B cell (primary cell): Measurements from ENCODE around the gene CYTH2.

ENCODE experiments used
- EZH2 ChIP-seq: IDR thresholded peaks from 2 replicates; pipeline ENCODE4 v1.6.1; 2012; ENCODE audit warnings: borderline replicate concordance, low read depth, mild to moderate bottlenecking, moderate library complexity, low read length; ENCODE audit not compliant: insufficient read depth, poor library complexity, severe bottlenecking
- TF ChIP-seq, protein P1 (sequence below): fragments of 200-600 bp; IDR thresholded peaks from one replicate; pipeline ENCODE4 v1.8.0; 2022; ENCODE audit warnings: antibody characterized with exemption, mild to moderate bottlenecking

DNA sequence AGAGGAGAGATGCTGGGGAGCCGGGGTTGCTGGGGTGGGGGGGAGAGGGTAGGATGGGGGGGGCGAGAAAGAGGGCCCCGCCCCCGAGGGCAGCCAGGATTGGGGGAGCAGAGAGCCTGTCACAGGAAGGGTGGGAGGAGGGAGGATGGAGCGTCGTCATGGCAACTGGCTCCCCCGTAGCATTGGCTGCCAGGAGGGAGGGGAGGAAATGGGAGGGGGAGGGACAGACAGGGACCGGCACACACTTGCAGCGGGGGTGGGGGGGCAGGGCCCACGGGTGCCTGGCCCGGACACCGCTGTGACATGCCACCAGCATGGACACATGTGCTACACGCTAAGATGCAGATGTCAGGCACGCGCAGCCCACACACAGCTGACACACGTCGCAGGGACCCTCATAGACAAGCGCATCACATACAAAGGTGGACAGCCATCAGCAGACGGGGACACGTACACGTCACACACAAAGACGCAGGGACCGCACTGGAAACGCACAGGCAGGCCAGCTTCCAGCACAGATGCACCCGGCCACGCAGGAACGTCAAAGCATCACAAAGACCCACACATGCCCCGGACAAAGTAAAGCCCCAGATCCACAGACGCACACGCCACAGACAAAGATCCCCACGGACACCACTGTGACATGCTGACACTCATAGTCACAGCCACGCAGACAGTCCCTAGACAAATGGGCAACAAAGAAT, 42.8 kb downstream of the CYTH2 start, which contains the start of gene LMTK3:
- TF ChIP-seq, protein P1, sequence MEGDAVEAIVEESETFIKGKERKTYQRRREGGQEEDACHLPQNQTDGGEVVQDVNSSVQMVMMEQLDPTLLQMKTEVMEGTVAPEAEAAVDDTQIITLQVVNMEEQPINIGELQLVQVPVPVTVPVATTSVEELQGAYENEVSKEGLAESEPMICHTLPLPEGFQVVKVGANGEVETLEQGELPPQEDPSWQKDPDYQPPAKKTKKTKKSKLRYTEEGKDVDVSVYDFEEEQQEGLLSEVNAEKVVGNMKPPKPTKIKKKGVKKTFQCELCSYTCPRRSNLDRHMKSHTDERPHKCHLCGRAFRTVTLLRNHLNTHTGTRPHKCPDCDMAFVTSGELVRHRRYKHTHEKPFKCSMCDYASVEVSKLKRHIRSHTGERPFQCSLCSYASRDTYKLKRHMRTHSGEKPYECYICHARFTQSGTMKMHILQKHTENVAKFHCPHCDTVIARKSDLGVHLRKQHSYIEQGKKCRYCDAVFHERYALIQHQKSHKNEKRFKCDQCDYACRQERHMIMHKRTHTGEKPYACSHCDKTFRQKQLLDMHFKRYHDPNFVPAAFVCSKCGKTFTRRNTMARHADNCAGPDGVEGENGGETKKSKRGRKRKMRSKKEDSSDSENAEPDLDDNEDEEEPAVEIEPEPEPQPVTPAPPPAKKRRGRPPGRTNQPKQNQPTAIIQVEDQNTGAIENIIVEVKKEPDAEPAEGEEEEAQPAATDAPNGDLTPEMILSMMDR = no peak
- TF ChIP-seq EZH2 = no peak
